Esophagus squamous epithelium (tissue), 5 donors: ENCODE measurements around the gene SHPK. TPM values are rescaled to one million over a fixed set of nuclear protein-coding genes. Genes with fewer than 3 reads are reported as not detected.

Experiments used
- DNase-seq: peaks from one replicate; lab custom pipeline; 2025; lab: John Stamatoyannopoulos, UW
- H3K27ac ChIP-seq, 4 donors: fragments of 200-600 bp; sonication (generic); one replicate each; pipeline ENCODE4 v1.5.1; 2016 to 2019; ENCODE audit warnings: mild to moderate bottlenecking in 1 of 4
- H3K27me3 ChIP-seq, 4 donors: fragments of 200-600 bp; sonication (generic); 1 replicate in 3 of 4; 2 replicates in 1 of 4; pipeline versions ENCODE4 v1.5.1 to v1.6.0; 2017 to 2021; ENCODE audit warnings: antibody characterized with exemption in 1 of 4
- H3K36me3 ChIP-seq, 3 donors: fragments of 200-600 bp; sonication (generic); one replicate each; pipeline ENCODE4 v1.5.1; 2016 to 2019
- H3K4me1 ChIP-seq, 3 donors: fragments of 200-600 bp; sonication (generic); one replicate each; pipeline ENCODE4 v1.5.1; 2017 to 2019
- H3K4me3 ChIP-seq, 4 donors: fragments of 200-600 bp; sonication (generic); 1 replicate in 3 of 4; 2 replicates in 1 of 4; pipeline ENCODE4 v1.5.1; 2016 to 2019; ENCODE audit warnings: mild to moderate bottlenecking in 2 of 4, moderate library complexity in 1 of 4
- H3K9me3 ChIP-seq, 3 donors: fragments of 200-600 bp; sonication (generic); one replicate each; pipeline ENCODE4 v1.5.1; 2016 to 2019
- CTCF ChIP-seq, 6 experiments: fragments of 450-650 bp in 4 of 6; fragments of 200-600 bp in 2 of 6; sonication (generic) in 2 of 6; IDR thresholded peaks; one replicate each; pipeline ENCODE4 v1.5.1; 2016 to 2019; ENCODE audit warnings: antibody characterized with exemption in 6 of 6, mild to moderate bottlenecking in 4 of 6, moderate library complexity in 4 of 6
- POLR2A ChIP-seq, 4 donors: fragments of 450-650 bp; IDR thresholded peaks; one replicate each; pipeline ENCODE4 v1.6.1; 2017; ENCODE audit warnings: antibody characterized with exemption in 4 of 4, mild to moderate bottlenecking in 4 of 4, moderate library complexity in 3 of 4
- WGBS, 2 donors: methylation state at CpG; one replicate each; pipeline ENCODE4 v1.1.5; 2018; 5-methylcytosine and 5-hydroxymethylcytosine counted together
- intact Hi-C: fragments of 100-400 bp; cut with DNase I; formaldehyde crosslinking; loops from one replicate; pipeline ENCODE4 v1.15.0; 2022
- total RNA-seq, 4 donors: library from RNA; depleted of rRNA; stranded (reverse); fragments of >200 nt; gene quantifications; one replicate each; pipeline ENCODE4 v1.1.0, GENCODE V29; 2016
- donor health status: DM: yes; HTN: yes; CAD: no.

SHPK gene
- total RNA-seq, 4 donors from 2014 or later = 10.8 to 16.8 (median 14.3) TPM

- no peak for TF ChIP-seq CTCF (IDR thresholded peaks at IDR 0.05)
- TF ChIP-seq POLR2A (IDR thresholded peaks at IDR 0.05) = no peak
- no peak overlapping the region for H3K27ac ChIP-seq
- H3K4me1 ChIP-seq = no peaks in the 10 kb centered on the region
- DNase-seq = no peak
- no peaks in the 10 kb centered on the region for H3K27me3 ChIP-seq
- 93 to 95% methylated on average over 8 of the region's 8 CpGs for WGBS, 2 donors
- H3K4me3 ChIP-seq = no peak overlapping the region
- H3K9me3 ChIP-seq = no peaks in the 10 kb centered on the region
- H3K36me3 ChIP-seq = peaks cover 19 to 100% (median 43%) of the 10 kb centered on the region in 3 donors
- intact Hi-C loops = no loop called here
Measured at GRCh38 chr17:3621146-3621720, 14.8 kb downstream of the SHPK start.

GRCh38 chr17:3615160-3615870, 20.7 kb downstream of the SHPK start:
- DNase-seq = no peak
- Histone ChIP-seq H3K9me3 (no peaks in the 10 kb centered on the region), H3K4me1 (no peaks in the 10 kb centered on the region), H3K36me3 (peaks cover 8 to 100% (median 21%) of the 10 kb centered on the region in 3 donors), H3K4me3 (no peak overlapping the region), H3K27ac (no peak overlapping the region), H3K27me3 (no peaks in the 10 kb centered on the region)
- WGBS, 2 donors = 89 to 92% methylated on average over 5 to 15 of the region's 18 CpGs
- TF ChIP-seq POLR2A (IDR thresholded peaks at IDR 0.05) (no peak), CTCF (IDR thresholded peaks at IDR 0.05) (no peak)
- intact Hi-C loops = no loop called here

- intact Hi-C loops = no loop called here
- WGBS, 2 donors = 88 to 93% methylated on average over 2 to 6 of the region's 6 CpGs
- Histone ChIP-seq H3K27ac (no peak overlapping the region), H3K4me1 (no peaks in the 10 kb centered on the region), H3K9me3 (no peaks in the 10 kb centered on the region), H3K4me3 (no peak overlapping the region), H3K27me3 (no peaks in the 10 kb centered on the region), H3K36me3 (peaks cover 9 to 100% (median 20%) of the 10 kb centered on the region in 3 donors)
- TF ChIP-seq POLR2A (IDR thresholded peaks at IDR 0.05) = no peak
- no peak for TF ChIP-seq CTCF (IDR thresholded peaks at IDR 0.05)
- no peak for DNase-seq
Measured at GRCh38 chr17:3613124-3613523, 22.9 kb downstream of the SHPK start.

- H3K9me3 ChIP-seq = no peaks in the 10 kb centered on the region
- intact Hi-C loops = no loop called here
- H3K4me3 ChIP-seq = no peak overlapping the region
- DNase-seq = no peak
- no peak overlapping the region for H3K27ac ChIP-seq
- peaks cover 9 to 100% (median 20%) of the 10 kb centered on the region in 3 donors for H3K36me3 ChIP-seq
- TF ChIP-seq POLR2A (IDR thresholded peaks at IDR 0.05) (no peak), CTCF (IDR thresholded peaks at IDR 0.05) (no peak)
- WGBS, 2 donors = 73 to 92% methylated on average over 8 to 13 of the region's 14 CpGs
- H3K4me1 ChIP-seq = no peaks in the 10 kb centered on the region
- peaks cover 0 to 12% (median 0%) of the 10 kb centered on the region in 4 donors for H3K27me3 ChIP-seq
Measured at GRCh38 chr17:3610523-3610922, 25.5 kb downstream of the SHPK start.

- Histone ChIP-seq H3K4me1 (no peaks in the 10 kb centered on the region), H3K27me3 (peaks cover 0 to 17% (median 0%) of the 10 kb centered on the region in 4 donors), H3K9me3 (no peaks in the 10 kb centered on the region), H3K4me3 (no peak overlapping the region), H3K27ac (no peak overlapping the region), H3K36me3 (peaks cover 5 to 100% (median 14%) of the 10 kb centered on the region in 3 donors)
- DNase-seq = no peak
- TF ChIP-seq POLR2A (IDR thresholded peaks at IDR 0.05) (no peak), CTCF (IDR thresholded peaks at IDR 0.05) (no peak)
- WGBS, 2 donors = 67 to 100% methylated on average over 2 to 9 of the region's 10 CpGs
- intact Hi-C loops = no loop called here
Measured at GRCh38 chr17:3609689-3610088, 26.4 kb downstream of the SHPK start.
